Hematopoietic multipotent progenitor cell (in vitro differentiated cells): ENCODE results near the gene LEFTY1. TPM values are rescaled to one million over a fixed set of nuclear protein-coding genes. Genes with fewer than 3 reads are reported as not detected.
A peak's percentile ranks its signal among the peaks of the same experiment; 100 is the strongest.
"Not testable (repeated sequence)": the region's sequence is repeated elsewhere in the genome, so short reads cannot be mapped to it uniquely, and the experiment has no call there.

Experiments
- DNase-seq, 3 donors: peaks; one replicate each; pipeline ENCODE4 v3.0.0-alpha.2; 2011 to 2015; ENCODE audit warnings: low read depth in 2 of 3, low spot score in 2 of 3
- total RNA-seq: library from RNA; depleted of rRNA; stranded (reverse); fragments of >200 nt; gene quantifications from one replicate; pipeline ENCODE4 v1.2.3, GENCODE V29; 2012

LEFTY1 gene
- total RNA-seq, 1 donor: under 0.01 TPM

DNA sequence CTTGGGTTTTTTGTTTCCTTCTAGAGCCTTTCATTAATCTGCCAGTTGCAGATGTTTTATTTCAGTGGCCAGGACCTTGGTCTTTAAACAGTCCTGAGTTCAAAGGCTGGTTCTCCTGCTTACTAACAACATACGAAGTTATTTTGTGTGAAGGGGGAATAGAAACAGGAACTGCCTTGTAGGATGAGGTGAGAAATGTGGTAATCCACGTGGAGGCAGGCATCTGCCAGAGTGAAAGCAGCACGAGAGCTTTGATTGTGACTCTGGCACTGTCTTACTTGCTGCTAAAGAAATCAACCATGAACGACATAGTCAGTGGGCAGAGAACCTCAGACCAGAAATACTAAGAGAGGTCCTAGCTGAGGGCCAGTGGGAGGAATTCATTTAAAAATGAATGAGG lies 37.1 kb downstream of the LEFTY1 start:
- no peak for DNase-seq

DNA sequence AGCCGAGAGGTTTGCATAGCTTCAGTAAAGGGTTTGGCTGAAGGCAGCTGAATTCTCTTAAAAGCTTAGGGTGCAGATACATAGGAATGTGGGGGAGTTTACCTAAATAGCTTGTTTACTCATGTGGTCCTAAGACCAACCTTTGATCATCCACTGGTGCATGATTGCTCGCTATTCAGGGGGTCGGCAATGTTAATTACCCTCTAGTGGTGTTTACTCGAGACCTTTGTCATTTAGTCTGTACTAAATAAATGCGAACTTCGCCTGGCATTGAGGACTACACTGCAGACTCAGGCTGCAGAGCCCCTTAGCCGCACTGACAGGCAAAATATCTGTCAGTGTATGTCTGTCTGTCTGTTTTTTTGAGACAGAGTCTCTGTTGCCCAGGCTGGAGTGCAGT lies 38.6 kb downstream of the LEFTY1 start:
- DNase-seq: no peak

DNA sequence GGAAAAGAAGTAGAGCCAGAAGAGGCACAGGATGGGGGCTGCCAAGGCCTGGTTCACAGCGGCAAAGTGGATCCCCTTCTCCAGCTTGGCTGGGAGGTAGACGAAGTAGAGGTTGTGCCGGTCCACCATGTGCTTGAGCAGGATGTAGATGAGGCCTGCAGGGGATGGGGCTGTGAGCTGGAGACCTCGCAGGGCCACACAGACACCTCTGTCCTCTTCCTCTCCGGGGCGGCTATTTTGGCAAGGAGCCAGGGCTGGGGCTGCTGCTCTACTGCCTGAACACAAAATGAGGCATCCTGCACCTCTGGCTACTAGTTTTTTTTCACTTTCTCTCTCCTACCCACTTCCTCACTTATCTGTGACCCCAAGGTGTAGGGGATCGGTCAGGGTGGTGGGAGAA lies 39.0 kb downstream of the LEFTY1 start:
- DNase-seq: peak in 1 of 3 donors; percentile 40

DNA sequence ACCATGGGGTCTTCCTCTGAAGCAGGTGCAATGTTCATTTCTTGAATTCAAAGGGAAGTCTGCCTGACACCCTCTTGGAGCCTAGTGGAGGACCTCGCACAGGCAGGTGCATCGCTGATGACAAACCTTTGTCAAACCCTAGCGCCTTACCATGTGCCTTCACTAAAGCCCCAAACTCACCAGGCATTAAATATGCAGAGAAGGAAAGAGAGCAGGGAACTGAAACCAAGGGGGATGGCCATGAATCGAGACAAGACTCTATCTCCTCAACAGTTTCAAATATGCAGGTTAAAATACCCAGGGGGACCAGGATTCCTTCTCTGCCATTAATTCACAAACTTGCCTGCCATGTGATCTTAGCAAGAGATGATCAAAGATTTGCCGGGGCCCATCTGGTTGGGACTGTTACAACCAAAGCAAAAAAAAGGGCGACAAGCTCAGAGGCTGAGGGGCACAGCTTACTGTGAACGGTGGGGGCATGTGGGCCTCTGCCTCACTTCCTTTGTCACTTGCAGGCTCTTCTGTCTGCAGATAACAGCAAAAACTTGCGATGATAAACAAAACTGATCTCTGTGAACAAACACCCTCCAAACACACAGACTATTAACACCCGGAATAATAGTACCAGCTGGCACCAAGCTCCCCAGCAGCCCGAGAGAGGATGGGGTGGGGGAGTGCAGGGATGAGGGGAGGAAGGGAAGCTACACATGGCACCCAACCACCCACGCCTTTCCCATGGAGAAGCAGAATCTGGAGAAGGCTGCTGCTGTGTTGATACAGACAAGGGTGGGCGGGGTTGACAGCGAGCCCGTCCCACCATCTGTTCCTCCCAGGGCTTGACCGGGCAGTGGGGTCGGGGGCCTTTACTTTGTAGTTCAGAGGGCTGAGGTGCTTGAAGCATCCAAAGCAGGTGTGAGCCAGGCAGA lies 40.7 kb downstream of the LEFTY1 start:
- DNase-seq: no peak

DNA sequence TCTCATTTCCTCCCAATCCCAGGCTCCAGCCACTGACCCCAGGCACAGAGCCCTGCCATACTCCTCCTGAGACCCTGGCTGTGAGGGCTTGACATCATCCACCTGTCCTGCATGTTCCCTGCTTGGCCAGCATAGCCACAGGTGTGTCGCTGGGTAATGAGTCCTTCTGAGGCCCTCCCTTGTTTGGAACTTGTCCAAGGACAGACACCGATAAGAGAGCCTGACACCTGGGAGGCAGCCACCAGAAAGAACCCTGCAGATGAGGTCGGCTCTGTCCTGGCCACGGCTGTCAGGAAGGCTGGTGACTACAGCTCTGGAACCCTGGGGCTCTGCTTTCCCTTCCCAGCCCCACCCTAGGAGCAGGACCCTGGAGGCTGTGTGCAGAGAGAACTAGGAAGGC lies 41.3 kb downstream of the LEFTY1 start:
- DNase-seq: no peak

DNA sequence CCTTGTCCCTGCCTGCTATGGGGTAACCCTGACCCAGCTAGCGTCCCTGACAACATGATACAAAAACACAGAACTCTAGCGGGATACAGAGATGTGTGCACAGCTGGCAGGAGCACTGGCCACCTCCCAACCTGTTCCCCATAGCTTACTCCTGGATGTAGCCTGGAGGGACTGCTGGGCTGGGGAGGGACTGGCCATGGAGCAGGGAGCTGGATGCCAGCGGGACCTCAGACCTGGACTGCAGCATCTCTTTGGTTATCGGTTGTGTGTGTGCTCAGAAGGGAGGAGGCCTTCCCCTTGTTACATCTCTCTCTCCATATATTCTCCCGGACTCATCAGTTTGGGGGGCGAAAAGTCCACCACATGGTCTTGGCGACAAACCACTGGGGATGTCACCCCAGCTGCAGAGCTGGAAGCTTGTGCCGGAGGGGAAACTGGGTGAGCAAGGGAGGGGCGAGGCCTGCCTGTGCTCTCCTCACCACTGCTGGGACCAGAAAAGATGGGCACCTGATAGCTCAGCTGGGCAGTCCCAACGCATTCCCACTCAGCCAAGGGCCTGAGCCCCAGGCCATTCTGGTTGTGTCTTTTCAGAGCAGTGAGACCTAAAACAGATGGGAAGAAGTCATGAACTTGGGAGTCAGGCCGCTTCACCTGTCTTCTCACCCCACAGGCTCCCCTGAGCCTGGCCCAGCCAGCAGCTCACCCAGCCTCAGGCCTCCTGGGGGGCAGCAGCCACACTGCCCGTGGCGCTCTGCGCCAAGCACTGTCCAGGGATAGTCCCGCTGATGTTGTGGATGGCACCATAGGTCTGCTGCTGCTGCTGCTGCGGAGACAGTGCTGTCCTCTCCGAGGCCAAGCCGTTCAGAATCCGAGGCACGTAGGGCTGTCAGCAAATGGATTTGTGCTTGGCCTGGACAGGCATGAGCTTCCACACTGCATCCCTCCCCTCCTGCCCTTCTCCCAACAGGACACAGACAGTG lies 42.3 kb downstream of the LEFTY1 start:
- DNase-seq: no peak

DNA sequence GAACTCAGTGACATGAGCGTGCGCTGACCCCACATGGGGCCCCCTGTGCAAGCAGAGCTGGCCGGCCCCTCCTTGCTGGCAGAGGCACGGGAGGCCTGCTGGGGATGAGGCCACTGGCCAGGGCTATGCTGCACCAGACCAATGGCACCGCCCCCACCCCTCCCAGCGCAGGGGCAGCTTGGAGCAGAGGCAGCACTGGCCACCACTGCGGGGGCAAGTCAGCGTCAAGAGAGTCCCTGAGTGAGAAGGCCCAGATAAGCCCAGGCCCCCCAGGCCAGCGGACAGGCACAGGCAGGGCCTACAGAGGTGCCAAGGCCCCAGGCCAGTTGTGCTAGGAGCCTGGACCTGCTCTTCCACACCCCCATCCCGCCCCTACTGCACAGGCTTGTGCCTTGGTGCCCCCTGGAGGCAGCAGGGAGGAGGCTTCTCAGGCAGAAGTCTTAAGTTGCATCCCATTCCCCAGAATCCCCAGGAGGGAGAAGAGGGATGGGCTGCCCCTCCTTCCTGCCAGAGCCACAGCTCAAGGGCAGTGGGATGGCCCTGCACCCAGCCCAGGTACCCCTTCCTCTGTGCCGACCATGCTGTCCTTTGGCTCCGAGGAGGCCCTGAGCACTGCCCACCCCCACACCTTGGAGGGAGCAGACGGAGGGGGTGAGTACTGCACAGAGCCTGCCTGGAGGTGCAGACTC lies 43.2 kb downstream of the LEFTY1 start:
- peak in 2 of 3 donors; percentile 47 to 65 for DNase-seq

DNA sequence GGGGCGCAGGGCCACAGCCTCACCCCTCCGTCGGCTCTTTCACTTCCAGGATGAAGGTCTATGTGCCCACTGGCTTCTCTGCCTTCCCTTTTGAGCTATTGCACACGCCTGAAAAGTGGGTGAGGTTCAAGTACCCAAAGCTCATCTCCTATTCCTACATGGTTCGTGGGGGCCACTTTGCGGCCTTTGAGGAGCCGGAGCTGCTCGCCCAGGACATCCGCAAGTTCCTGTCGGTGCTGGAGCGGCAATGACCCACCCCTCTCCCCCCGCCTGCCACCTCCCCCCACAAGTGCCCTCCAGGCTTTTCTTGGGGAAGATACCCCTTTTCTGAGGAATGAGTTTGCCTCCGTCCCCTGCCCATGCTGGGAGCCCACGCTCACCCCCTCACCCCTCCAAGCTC lies 43.8 kb downstream of the LEFTY1 start:
- no peak for DNase-seq

DNA sequence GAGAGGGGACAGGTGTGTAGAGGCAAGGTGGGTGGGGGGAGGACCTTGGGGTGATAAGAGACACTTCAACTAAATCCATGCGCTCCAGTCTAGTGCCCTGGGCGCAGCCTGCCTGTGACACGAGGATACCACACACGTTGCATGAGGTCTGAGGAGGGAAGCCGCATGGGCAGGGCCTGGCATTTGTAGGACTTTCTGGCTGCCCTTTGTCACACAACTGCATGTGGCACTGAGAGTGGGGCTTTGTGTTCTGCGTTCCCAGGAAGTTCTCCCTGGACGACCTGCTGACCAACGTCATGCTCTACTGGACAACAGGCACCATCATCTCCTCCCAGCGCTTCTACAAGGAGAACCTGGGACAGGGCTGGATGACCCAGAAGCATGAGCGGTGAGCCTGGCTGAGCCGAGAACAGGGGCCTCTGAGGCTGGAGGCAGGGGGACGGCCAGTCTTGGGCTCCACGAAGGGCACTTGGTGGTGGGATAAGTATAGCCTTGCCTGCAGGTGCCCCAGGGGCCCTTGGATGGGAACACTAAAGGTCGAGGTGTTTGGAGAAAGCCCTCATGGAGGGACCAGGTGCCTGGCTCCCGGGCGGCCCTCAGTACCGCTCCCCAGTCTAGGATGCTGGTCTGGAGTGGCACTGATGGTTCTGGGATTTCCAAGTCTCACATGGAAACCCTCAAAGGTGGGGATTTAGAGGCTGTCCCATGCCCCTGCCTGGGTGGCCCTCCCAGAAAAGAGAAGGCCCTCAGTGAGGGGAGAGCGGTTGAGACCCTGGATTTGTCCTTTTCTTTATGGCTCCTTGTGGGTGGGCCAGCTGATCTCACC lies 44.5 kb downstream of the LEFTY1 start:
- no peak for DNase-seq

DNA sequence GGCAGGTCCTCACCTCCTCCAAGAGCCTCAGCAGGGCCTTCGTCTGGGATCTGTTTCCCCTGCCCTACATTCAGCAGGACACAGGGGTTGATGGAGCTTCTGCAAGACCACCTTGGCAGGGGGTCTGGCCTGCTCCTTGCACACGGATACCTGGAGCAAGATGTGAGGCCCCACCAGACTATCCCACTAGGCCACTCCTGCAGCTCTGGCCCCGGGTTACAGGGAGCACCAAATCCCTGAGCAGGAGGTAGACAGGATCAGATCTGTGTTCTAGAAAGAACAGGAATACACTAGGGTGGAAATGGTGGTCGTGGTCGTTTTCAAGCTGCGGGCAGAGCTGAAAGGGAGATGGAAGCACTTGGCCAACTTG lies 45.5 kb downstream of the LEFTY1 start:
- DNase-seq: no peak

DNA sequence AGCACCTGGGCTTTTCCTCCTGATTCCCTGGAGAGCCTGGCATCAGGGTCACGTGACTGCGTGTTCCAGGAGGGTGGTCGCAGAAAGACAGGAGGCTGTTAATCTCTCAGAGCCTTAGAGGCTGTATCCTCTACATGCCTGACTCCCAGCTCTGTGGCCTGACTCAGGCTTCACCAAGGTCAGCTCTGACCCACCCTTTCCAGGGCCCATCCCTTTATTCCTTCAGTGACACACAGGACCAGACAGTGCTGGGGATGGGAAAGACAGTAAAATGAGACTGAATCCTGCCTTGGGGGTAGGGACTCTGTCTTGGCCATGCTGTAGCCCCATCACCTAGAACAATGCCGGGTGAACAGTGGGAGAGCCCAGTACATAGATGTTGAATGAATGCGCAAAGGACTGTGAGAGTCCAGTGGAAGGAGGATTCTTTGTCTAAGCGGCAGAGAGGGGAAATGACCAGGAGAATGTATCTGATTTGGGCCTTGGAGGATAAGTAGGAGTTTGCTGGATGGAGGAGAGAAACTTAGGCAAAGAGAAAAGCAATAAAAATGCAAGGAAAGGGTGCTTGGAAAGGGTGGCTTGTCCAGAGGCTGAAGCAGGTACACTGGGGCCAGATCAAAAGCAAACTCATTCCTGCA lies 46.0 kb downstream of the LEFTY1 start:
- DNase-seq: no peak

DNA sequence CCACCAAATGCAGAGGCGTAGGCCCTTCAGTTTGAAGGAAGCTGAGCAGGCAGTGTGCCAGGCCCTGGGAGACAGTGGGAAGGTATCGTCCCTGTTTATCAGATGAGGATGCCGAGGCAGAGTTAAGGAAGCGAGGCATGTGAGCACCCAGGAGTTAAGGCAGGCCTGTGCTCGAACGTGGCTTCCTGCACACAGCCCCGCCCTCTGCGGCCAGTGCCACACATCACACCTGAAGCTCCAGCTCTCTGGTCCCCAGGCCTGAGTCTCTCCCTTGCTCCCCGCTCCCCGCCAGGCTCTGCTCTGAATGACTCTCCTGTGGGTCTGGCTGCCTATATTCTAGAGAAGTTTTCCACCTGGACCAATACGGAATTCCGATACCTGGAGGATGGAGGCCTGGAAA lies 46.9 kb downstream of the LEFTY1 start:
- no peak for DNase-seq

DNA sequence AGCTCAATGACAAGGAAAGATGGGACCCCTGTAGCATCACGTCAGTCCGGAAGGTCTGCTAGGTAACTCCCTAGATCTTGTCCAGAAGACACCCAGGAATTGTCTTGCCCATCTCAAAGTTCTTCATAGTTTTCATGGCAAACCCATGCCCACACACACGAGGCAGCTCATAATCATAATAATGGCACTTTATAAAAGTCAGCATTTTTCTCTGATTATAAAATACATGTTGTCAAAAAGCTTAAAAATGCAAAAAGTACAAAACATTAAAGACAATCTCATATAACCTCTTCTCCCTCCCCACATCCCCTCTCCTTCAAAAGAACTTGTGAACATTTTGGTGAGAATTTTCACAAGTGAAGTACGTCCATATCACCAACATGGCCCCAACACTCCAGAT lies 48.2 kb downstream of the LEFTY1 start:
- no peak for DNase-seq

DNA sequence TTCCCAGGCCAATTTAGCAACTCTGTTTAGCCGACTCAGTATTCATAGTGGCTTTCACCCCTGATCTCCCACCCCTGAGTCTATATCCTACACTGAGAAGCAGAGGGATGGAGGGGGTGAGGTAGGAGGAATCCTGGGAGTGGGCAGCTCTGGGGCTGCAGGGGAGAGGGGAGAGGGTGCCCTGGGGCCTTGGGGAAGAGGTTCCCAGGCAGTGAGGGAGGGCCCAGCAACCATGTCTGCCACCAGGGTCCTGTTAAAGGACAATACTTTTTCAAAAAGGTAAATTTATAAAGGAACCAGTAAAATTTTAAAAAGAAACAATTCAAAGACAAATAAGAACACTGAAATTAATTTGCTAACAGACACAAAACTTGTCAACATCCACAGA lies 48.7 kb downstream of the LEFTY1 start:
- DNase-seq: no peak

DNA sequence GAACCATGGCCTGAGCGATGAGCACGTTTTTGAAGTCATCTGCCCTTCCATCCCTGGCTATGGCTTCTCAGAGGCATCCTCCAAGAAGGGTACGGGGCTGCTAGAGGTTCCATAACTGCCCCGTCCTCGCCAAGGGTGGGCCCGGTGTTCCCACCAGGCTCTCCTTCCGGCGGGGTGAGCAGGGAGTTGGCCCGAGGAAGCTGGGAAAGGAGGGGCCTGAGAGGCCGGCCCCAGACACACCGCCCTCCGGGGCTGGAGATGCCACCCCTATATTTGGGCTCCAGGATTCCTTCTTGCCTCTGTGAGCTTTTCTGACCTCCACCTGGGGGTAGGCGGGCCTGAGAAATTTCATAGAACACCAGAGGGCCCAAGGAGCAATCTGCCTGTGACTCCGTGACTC lies 50.2 kb downstream of the LEFTY1 start:
- DNase-seq: no peak

DNA sequence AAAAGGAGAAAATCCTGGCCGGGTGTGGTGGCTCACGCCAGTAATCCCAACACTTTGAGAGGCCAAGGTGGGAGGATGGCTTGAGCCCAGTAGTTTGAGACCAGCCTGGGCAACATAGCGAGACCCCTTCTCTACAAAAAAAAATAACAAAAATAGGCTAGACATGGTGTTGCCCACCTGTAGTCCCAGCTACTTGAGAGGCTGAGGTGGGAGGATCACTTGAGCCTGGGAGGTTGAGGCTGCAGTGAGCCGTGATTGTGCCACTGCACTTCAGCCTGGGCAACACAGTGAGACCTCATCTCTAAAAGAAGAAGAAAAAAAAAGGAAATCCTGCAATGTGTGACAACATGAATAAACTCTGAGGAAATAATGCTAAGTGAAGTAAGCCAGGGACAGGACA lies 52.6 kb downstream of the LEFTY1 start:
- not testable (repeated sequence) for DNase-seq
